NB4 (cell line): ENCODE measurements around the gene DPPA2.
A peak's percentile ranks its signal among the peaks of the same experiment; 100 is the strongest.

Source experiments
- DNase-seq: peaks from one replicate; pipeline ENCODE4 v3.0.0; 2010; ENCODE audit warnings: low read depth
- H3K4me3 ChIP-seq: one replicate; pipeline ENCODE4 v1.5.1; 2011; ENCODE audit warnings: mild to moderate bottlenecking, low read depth, low read length, moderate library complexity
- CTCF ChIP-seq: IDR thresholded peaks from one replicate; pipeline ENCODE4 v1.5.1; 2012; ENCODE audit warnings: low read depth, low read length
- MAX ChIP-seq: IDR thresholded peaks from 2 replicates; pipeline ENCODE4 v1.6.1; 2011; ENCODE audit warnings: low read depth, low read length
- MYC ChIP-seq: IDR thresholded peaks from 2 replicates; pipeline ENCODE4 v1.6.1; 2011; ENCODE audit warnings: low read depth, low read length
- POLR2A ChIP-seq: IDR thresholded peaks from 2 replicates; pipeline ENCODE4 v1.6.1; 2011; ENCODE audit warnings: mild to moderate bottlenecking; ENCODE audit not compliant: insufficient read length; ENCODE audit errors: extremely low read depth

Gene DPPA2

GRCh38 chr3:109297496-109297895 lies 18.8 kb downstream of the DPPA2 start:
- no peak overlapping the region for H3K4me3 ChIP-seq
- TF ChIP-seq CTCF (no peak), MAX (no peak), POLR2A (no peak)
- no peak for DNase-seq

DNA sequence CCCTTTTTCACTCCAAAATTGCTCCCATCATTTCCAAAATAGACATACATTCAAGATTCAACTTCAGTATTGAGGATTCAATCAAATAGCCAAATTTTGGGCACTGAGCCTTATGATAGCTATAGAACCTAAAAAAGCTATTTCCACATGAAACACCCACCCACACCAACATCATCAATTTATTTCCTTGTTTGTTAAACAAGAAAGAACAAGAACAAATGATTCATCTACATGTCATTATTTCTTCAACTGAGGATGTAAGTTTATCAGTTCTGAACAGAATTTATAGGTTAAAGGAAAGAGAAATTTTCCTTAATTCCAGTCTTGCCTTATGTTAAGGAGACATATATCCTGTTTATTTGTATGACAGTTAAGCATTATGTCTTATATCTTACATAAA lies 32.2 kb downstream of the DPPA2 start:
- TF ChIP-seq POLR2A (no peak), MAX (no peak), MYC (no peak), CTCF (no peak)
- no peak overlapping the region for H3K4me3 ChIP-seq
- no peak for DNase-seq

- DNase-seq = no peak
- no peak for TF ChIP-seq POLR2A
- TF ChIP-seq CTCF = no peak
- no peak for TF ChIP-seq MYC
- no peak for TF ChIP-seq MAX
Observed at GRCh38 chr3:109278546-109278945, 37.8 kb downstream of the DPPA2 start.

DNA sequence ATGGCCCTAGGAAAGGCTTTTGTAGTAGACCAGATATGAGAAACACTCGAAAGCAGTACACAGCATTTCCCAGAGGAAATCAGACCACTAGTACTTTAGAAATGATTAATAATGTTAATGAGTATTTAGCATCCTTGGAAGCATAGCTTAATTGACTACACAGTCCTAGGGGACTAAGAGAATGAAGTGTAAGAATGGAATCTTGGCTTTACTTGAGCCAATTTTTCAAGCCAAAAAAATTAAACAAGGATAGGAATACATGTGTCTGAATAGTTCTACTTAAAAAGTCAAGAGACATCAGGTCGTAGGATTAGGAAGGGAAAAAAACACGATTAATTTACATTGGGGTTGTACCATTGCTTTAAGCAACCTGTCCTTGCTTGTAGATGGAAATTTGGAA lies 38.2 kb downstream of the DPPA2 start:
- no peak overlapping the region for H3K4me3 ChIP-seq
- no peak for DNase-seq
- no peak for TF ChIP-seq CTCF
- TF ChIP-seq MAX = no peak
- no peak for TF ChIP-seq MYC
- TF ChIP-seq POLR2A = no peak

More at GRCh38 chr3:109278546-109278945, 37.8 kb downstream of the DPPA2 start:
- H3K4me3 ChIP-seq = no peak overlapping the region

- TF ChIP-seq POLR2A (no peak), CTCF (peak; percentile 41), MAX (no peak), MYC (no peak)
- DNase-seq = peak; percentile 18
- H3K4me3 ChIP-seq = no peak overlapping the region
Observed at GRCh38 chr3:109275702-109276293, 40.5 kb downstream of the DPPA2 start.
